ENCODE results near the gene SAMD10.
A peak's percentile ranks its signal among the peaks of the same experiment; 100 is the strongest.

Gene SAMD10

GRCh38 chr20:64003960-64004725 lies 24.7 kb upstream of the SAMD10 start:
- TF ChIP-seq EZH2 (IDR thresholded peaks at IDR 0.05; ENCODE audit: borderline replicate concordance, low read length) = no peak
- TF ChIP-seq CTCF (IDR thresholded peaks at IDR 0.05; ENCODE audit: low read length) = no peak
- Histone ChIP-seq H3K4me2 (ENCODE audit: low read length) (no peak overlapping the region), H3K4me3 (ENCODE audit: low read depth, low read length, poor library complexity, severe bottlenecking) (no peak overlapping the region)

GRCh38 chr20:64001607-64002011 lies 22.2 kb upstream of the SAMD10 start:
- no peaks in the 10 kb centered on the region for H3K9me3 ChIP-seq (ENCODE audit: low read length)
- H3K9ac ChIP-seq (ENCODE audit: low read length) = no peak overlapping the region
- H4K20me1 ChIP-seq (ENCODE audit: insufficient read depth, low read length) = no peaks in the 10 kb centered on the region
- no peak overlapping the region for H2AFZ ChIP-seq (ENCODE audit: low read length)
- peak overlapping the region; percentile 20 for H3K27ac ChIP-seq (ENCODE audit: low read depth, low read length, poor library complexity, severe bottlenecking)
- H3K9me2 ChIP-seq (ENCODE audit: low read depth, low read length) = no peaks in the 10 kb centered on the region
- no peak overlapping the region for H3K4me3 ChIP-seq (ENCODE audit: low read depth, low read length, poor library complexity, severe bottlenecking)
- H3K79me2 ChIP-seq (ENCODE audit: insufficient read depth, low read length) = no peaks in the 10 kb centered on the region
- no peak overlapping the region for H3K4me2 ChIP-seq (ENCODE audit: low read length)
- H3K27me3 ChIP-seq (ENCODE audit: insufficient read depth, low read length) = no peaks in the 10 kb centered on the region
- no peak for TF ChIP-seq CTCF (IDR thresholded peaks at IDR 0.05; ENCODE audit: low read length)
- no peak for TF ChIP-seq EZH2 (IDR thresholded peaks at IDR 0.05; ENCODE audit: borderline replicate concordance, low read length)
- H3K4me1 ChIP-seq (ENCODE audit: insufficient read depth, low read length, severe bottlenecking) = peaks cover 11% of the 10 kb centered on the region
- H3F3A ChIP-seq (ENCODE audit: insufficient read depth, low read length) = no peaks in the 10 kb centered on the region
- peaks cover 68% of the 10 kb centered on the region for H3K36me3 ChIP-seq (ENCODE audit: insufficient read depth, low read length)

More at GRCh38 chr20:64003960-64004725, 24.7 kb upstream of the SAMD10 start:
- H3K27me3 ChIP-seq (ENCODE audit: insufficient read depth, low read length) = no peaks in the 10 kb centered on the region
- no peaks in the 10 kb centered on the region for H3K79me2 ChIP-seq (ENCODE audit: insufficient read depth, low read length)
- H3K9me2 ChIP-seq (ENCODE audit: low read depth, low read length) = no peaks in the 10 kb centered on the region
- H3K4me1 ChIP-seq (ENCODE audit: insufficient read depth, low read length, severe bottlenecking) = peaks cover 11% of the 10 kb centered on the region
- H3K27ac ChIP-seq (ENCODE audit: low read depth, low read length, poor library complexity, severe bottlenecking) = no peak overlapping the region
- peaks cover 81% of the 10 kb centered on the region for H3K36me3 ChIP-seq (ENCODE audit: insufficient read depth, low read length)
- H2AFZ ChIP-seq (ENCODE audit: low read length) = no peak overlapping the region
- H3F3A ChIP-seq (ENCODE audit: insufficient read depth, low read length) = no peaks in the 10 kb centered on the region
- H3K9ac ChIP-seq (ENCODE audit: low read length) = no peak overlapping the region
- peaks cover 10% of the 10 kb centered on the region for H3K9me3 ChIP-seq (ENCODE audit: low read length)
- H4K20me1 ChIP-seq (ENCODE audit: insufficient read depth, low read length) = no peaks in the 10 kb centered on the region

GRCh38 chr20:64000906-64001305 lies 21.5 kb upstream of the SAMD10 start:
- Histone ChIP-seq H3K4me2 (ENCODE audit: low read length) (no peak overlapping the region), H3K9ac (ENCODE audit: low read length) (no peak overlapping the region), H3K9me2 (ENCODE audit: low read depth, low read length) (no peaks in the 10 kb centered on the region), H3K4me1 (ENCODE audit: insufficient read depth, low read length, severe bottlenecking) (peaks cover 11% of the 10 kb centered on the region), H3K27ac (ENCODE audit: low read depth, low read length, poor library complexity, severe bottlenecking) (no peak overlapping the region), H3F3A (ENCODE audit: insufficient read depth, low read length) (no peaks in the 10 kb centered on the region), H3K4me3 (ENCODE audit: low read depth, low read length, poor library complexity, severe bottlenecking) (no peak overlapping the region), H3K79me2 (ENCODE audit: insufficient read depth, low read length) (no peaks in the 10 kb centered on the region), H2AFZ (ENCODE audit: low read length) (no peak overlapping the region), H3K36me3 (ENCODE audit: insufficient read depth, low read length) (peaks cover 71% of the 10 kb centered on the region), H3K9me3 (ENCODE audit: low read length) (no peaks in the 10 kb centered on the region), H4K20me1 (ENCODE audit: insufficient read depth, low read length) (no peaks in the 10 kb centered on the region), H3K27me3 (ENCODE audit: insufficient read depth, low read length) (no peaks in the 10 kb centered on the region)
- no peak for TF ChIP-seq CTCF (IDR thresholded peaks at IDR 0.05; ENCODE audit: low read length)
- no peak for TF ChIP-seq EZH2 (IDR thresholded peaks at IDR 0.05; ENCODE audit: borderline replicate concordance, low read length)
